ENCODE results near the gene NMD3. TPM values are rescaled to one million over a fixed set of nuclear protein-coding genes. Genes with fewer than 3 reads are reported as not detected.

NMD3 gene
- total RNA-seq, 1 experiment from 2014 or later, result 55.6 TPM

DNA sequence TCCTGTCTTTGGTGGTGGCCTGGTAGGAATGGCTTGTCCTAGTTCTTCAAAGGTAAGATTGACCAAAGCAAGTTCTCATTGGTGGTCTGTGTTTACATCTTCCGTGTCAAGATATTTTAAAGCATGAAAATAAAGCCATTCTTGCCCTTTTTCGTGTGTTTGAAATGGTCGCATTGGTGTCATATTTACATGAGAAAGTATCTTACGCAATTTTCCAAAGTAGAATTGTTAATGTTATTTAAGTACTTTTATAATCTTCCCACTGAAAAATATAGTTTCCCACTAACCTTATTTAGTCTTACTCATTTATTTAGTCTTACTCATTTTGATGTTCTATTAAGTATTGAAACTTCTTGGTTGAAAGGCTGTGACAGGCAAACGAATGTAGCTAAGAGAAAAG lies 31.0 kb downstream of the NMD3 start:
- no peak overlapping the region for H3K27ac ChIP-seq (ENCODE audit: insufficient read length, low read depth, low read length)
- Mint-ChIP-seq H3K4me3 (no peak overlapping the region), H3K27ac (no peak overlapping the region), H3K4me1 (no peaks in the 10 kb centered on the region), H3K9me3 (no peaks in the 10 kb centered on the region), H3K36me3 (ENCODE audit: insufficient read depth in 1 of 3, low read depth in 3 of 3) (peaks cover 31 to 64% (median 62%) of the 10 kb centered on the region in 3 experiments), H3K27me3 (ENCODE audit: low read depth) (no peaks in the 10 kb centered on the region)
- H3K4me2 ChIP-seq (ENCODE audit: insufficient read depth, insufficient read length, low read length), result no peak overlapping the region
- no peak overlapping the region for H2AFZ ChIP-seq (ENCODE audit: low read length)
- no peak overlapping the region for H3T11ph ChIP-seq (ENCODE audit: low read length)
- no peak overlapping the region for H2AK5ac ChIP-seq (ENCODE audit: insufficient read length, low read length)
- H3K9me3 ChIP-seq (ENCODE audit: control insufficient read depth, low read depth, low read length), result no peaks in the 10 kb centered on the region
- no peaks in the 10 kb centered on the region for H3K23me2 ChIP-seq (ENCODE audit: insufficient read length, low read depth, low read length, poor library complexity, severe bottlenecking)
- H2BK5ac ChIP-seq (ENCODE audit: insufficient read length, low read length), result no peak overlapping the region
- H3K79me2 ChIP-seq (ENCODE audit: insufficient read depth, low read length), result no peaks in the 10 kb centered on the region
- no peak overlapping the region for H4K8ac ChIP-seq (replicated peaks; ENCODE audit: insufficient read length, low read depth, low read length)
- TF ChIP-seq, protein P1, sequence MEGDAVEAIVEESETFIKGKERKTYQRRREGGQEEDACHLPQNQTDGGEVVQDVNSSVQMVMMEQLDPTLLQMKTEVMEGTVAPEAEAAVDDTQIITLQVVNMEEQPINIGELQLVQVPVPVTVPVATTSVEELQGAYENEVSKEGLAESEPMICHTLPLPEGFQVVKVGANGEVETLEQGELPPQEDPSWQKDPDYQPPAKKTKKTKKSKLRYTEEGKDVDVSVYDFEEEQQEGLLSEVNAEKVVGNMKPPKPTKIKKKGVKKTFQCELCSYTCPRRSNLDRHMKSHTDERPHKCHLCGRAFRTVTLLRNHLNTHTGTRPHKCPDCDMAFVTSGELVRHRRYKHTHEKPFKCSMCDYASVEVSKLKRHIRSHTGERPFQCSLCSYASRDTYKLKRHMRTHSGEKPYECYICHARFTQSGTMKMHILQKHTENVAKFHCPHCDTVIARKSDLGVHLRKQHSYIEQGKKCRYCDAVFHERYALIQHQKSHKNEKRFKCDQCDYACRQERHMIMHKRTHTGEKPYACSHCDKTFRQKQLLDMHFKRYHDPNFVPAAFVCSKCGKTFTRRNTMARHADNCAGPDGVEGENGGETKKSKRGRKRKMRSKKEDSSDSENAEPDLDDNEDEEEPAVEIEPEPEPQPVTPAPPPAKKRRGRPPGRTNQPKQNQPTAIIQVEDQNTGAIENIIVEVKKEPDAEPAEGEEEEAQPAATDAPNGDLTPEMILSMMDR (conservative IDR thresholded peaks at IDR 0.05), result no peak
- no peaks in the 10 kb centered on the region for H3K27me3 ChIP-seq (ENCODE audit: insufficient read depth, low read length)
- no peak overlapping the region for H2BK20ac ChIP-seq (ENCODE audit: low read depth, low read length, poor library complexity, severe bottlenecking)
- no peak overlapping the region for H3K56ac ChIP-seq (ENCODE audit: insufficient read length, low read depth, low read length)
- no peak overlapping the region for H2BK12ac ChIP-seq (ENCODE audit: insufficient read length, low read depth, low read length)
- H2BK15ac ChIP-seq (ENCODE audit: low read depth, low read length), result no peak overlapping the region
- H4K5ac ChIP-seq (ENCODE audit: insufficient read length, low read depth, low read length), result no peak overlapping the region
- no CpG with 5 or more reads among the region's 5 CpGs for WGBS (ENCODE audit: extremely low coverage, insufficient read length, low lambda C conversion rate)
- no peak overlapping the region for H4K91ac ChIP-seq (ENCODE audit: insufficient read length, low read depth, low read length)
- no peak for DNase-seq
- H3K79me1 ChIP-seq (ENCODE audit: insufficient read depth, low read depth, low read length, poor library complexity, severe bottlenecking), result no peaks in the 10 kb centered on the region
- H3K14ac ChIP-seq (ENCODE audit: insufficient read depth, low read length), result no peak overlapping the region
- no peak overlapping the region for H2BK120ac ChIP-seq (ENCODE audit: low read depth, low read length, poor library complexity, severe bottlenecking)
- no peak overlapping the region for H3K9ac ChIP-seq (ENCODE audit: extremely low read depth, insufficient read length, low read length)
- H3K4ac ChIP-seq (ENCODE audit: low read depth, low read length), result no peak overlapping the region
- H4K20me1 ChIP-seq (ENCODE audit: control insufficient read depth, insufficient read depth, insufficient read length), result no peaks in the 10 kb centered on the region
- no peak overlapping the region for H3K18ac ChIP-seq (ENCODE audit: insufficient read length, low read depth, low read length)
- peaks cover 2% of the 10 kb centered on the region; the same call in 1 of the 2 replicates for H3K4me1 ChIP-seq (ENCODE audit: insufficient read depth, low read length)
- no peak overlapping the region for H3K23ac ChIP-seq (ENCODE audit: insufficient read length, low read depth, low read length)
